ENCODE data around the gene HAUS8. TPM values are rescaled to one million over a fixed set of nuclear protein-coding genes. Genes with fewer than 3 reads are reported as not detected.
"Not testable (repeated sequence)": the region's sequence is repeated elsewhere in the genome, so short reads cannot be mapped to it uniquely, and the experiment has no call there.

The HAUS8 gene
- total RNA-seq, 2 experiments from 2014 or later, result 50.7 to 51.7 TPM

DNA sequence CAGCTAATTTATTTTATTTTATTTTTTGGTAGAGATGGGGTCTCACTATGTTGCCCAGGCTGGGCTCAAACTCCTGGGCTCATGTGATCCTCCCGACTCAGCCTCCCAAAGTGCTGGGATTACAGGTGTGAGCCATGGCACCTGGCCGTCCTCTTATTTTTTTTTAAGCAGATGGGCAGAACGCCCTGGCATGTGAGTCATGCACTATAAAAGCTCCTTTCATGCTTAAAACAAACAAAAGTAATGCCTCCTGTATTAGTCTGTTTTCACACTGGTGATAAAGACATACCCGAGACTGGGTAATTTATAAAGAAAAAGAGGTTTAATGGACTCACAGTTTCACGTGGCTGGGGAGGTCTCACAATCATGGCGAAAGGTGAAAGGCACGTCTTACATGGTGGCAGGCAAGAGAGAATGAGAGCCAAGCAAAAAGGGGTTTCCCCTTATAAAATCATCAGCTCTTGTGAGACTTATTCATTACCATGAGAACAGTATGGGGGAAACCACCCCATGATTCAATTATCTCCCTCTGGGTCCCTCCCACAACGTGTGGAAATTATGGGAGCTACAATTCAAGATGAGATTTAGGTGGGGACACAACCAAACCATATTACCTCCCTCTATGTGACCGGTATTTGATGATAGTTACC, 60.9 kb downstream of the HAUS8 start:
- not testable (repeated sequence) for ATAC-seq (ENCODE audit: low read depth)

DNA sequence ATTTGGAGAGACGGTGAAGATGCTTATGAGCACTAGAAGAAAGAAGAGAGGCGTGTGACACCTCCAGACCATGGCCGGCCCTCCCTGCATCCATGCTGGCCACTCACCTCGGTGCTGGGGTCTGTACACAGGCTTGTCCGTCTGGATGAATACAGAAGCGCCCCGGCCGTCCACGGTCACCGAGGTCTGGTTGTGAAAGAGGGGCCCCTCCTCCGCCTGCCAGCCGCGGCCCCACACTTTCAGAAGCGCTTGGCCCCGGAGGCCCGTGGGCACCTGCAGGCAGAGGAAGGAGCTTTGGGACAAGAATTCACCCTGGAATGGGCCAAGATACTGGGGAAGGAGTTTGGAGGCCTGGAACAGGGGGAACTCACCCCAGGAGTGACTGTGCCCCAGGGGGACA, 63.8 kb downstream of the HAUS8 start:
- POLR2A ChIA-PET, result no interaction called here
- ATAC-seq (ENCODE audit: low read depth) (no peak), DNase-seq (no peak)
- no peaks in the 10 kb centered on the region for H3K27me3 Mint-ChIP-seq
- H3K4me3 Mint-ChIP-seq, result no peak overlapping the region
- no peaks in the 10 kb centered on the region for H3K4me1 Mint-ChIP-seq
- no peaks in the 10 kb centered on the region for H3K9me3 Mint-ChIP-seq
- no peak overlapping the region for H3K27ac Mint-ChIP-seq
- H3K36me3 Mint-ChIP-seq, result no peaks in the 10 kb centered on the region

More for the DNA sequence above, 60.9 kb downstream of the HAUS8 start:
- H3K36me3 Mint-ChIP-seq, DNase-seq, H3K27me3 Mint-ChIP-seq, H3K4me1 Mint-ChIP-seq, H3K9me3 Mint-ChIP-seq, H3K27ac Mint-ChIP-seq, H3K4me3 Mint-ChIP-seq, POLR2A ChIA-PET: not testable (repeated sequence)

DNA sequence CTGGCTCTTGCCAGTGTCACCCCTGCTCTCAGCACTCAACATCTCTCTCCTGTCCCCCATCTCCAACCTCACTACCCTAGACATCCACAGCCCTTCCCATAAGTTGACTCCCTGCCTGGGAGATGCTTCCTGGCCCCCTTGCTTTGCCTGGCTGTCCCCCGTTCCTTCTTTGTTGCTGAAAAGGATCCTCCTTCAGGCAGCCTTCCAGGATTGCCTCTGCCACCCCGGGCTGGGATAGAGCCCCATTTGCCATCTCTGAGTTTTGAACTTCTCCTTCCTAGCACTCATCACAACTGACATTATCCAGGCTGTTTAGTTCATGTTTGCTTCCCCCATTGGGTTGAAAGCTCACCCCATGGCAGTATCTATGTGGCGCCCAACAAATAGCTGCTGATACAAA, 68.7 kb downstream of the HAUS8 start:
- H3K4me1 Mint-ChIP-seq, result peaks cover 3% of the 10 kb centered on the region
- no peak for DNase-seq
- H3K9me3 Mint-ChIP-seq, result no peaks in the 10 kb centered on the region
- no peak overlapping the region for H3K4me3 Mint-ChIP-seq
- no peak for ATAC-seq (ENCODE audit: low read depth)
- POLR2A ChIA-PET, result no interaction called here
- H3K36me3 Mint-ChIP-seq, result no peaks in the 10 kb centered on the region
- H3K27me3 Mint-ChIP-seq, result no peaks in the 10 kb centered on the region
- no peak overlapping the region for H3K27ac Mint-ChIP-seq

DNA sequence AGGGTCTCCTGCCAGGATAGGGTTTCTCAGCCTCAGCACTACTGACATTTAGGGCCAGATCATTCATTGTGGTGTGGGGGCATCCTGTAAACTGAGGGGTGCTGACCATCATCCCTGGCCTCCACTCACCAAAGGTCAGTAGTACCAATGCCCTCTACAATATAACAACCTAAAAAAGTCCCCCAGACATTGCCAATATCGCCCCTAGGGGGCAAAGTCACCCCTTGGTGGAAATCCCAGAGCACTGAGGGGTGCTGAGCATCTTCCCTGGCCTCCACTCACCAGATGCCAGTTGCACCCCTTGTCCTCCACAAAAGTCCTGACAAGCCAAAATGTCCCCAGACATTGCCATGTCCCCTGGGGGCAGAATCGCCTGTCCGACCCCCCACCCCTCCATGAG, 70.3 kb downstream of the HAUS8 start:
- Mint-ChIP-seq H3K4me3 (no peak overlapping the region), H3K27me3 (no peaks in the 10 kb centered on the region), H3K4me1 (peaks cover 6% of the 10 kb centered on the region), H3K9me3 (no peaks in the 10 kb centered on the region), H3K27ac (no peak overlapping the region), H3K36me3 (no peaks in the 10 kb centered on the region)
- ATAC-seq (ENCODE audit: low read depth) (no peak), DNase-seq (no peak)
- POLR2A ChIA-PET, result no interaction called here

DNA sequence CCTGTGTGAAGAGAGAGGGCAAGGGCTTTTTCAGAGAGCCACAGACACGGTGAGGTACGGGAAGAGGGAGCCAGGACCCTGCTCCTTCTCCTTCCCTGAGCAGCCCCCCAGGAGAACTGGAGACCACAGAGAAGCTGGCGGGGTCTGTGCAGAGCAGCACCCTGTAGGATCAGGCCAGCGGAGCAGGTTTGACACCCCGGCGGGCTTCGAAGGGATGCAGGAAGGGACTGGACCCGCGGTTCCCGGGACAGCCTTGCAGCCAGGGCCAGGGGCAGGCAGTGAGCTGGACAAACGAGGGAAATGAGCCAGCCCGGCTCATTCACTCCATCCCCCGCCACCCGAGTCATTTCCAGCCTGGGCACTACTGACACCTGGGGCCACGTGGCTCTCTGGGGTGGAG, 70.9 kb downstream of the HAUS8 start:
- Mint-ChIP-seq H3K9me3 (no peaks in the 10 kb centered on the region), H3K27me3 (no peaks in the 10 kb centered on the region), H3K27ac (no peak overlapping the region), H3K4me1 (peaks cover 6% of the 10 kb centered on the region), H3K36me3 (no peaks in the 10 kb centered on the region), H3K4me3 (no peak overlapping the region)
- POLR2A ChIA-PET, result no interaction called here
- ATAC-seq (ENCODE audit: low read depth) (no peak), DNase-seq (no peak)

DNA sequence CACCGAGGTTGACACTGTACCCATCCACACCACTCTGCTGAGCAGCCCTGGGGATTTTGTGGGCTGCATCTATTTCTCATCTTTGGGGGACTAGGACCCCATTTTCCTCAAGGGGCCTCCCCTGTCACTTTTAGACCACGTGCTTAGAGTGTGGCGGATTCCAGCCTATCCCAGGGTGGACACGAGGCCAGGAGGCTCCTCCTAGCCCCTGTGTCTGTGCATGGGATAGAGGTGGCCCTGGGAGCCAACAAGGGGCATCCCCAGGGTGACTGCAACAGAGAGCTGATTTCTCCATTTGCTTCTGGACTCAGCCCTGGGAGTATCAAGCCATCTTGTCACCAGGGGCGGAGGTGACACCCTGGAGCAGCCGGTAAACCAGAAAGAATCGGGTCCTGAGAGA, 72.8 kb downstream of the HAUS8 start:
- Mint-ChIP-seq H3K36me3 (peaks cover 2% of the 10 kb centered on the region), H3K27me3 (no peaks in the 10 kb centered on the region), H3K9me3 (peaks cover 6% of the 10 kb centered on the region), H3K4me3 (no peak overlapping the region), H3K4me1 (peaks cover 6% of the 10 kb centered on the region), H3K27ac (no peak overlapping the region)
- ATAC-seq (ENCODE audit: low read depth), result no peak
- DNase-seq, result no peak
- POLR2A ChIA-PET, result no interaction called here

DNA sequence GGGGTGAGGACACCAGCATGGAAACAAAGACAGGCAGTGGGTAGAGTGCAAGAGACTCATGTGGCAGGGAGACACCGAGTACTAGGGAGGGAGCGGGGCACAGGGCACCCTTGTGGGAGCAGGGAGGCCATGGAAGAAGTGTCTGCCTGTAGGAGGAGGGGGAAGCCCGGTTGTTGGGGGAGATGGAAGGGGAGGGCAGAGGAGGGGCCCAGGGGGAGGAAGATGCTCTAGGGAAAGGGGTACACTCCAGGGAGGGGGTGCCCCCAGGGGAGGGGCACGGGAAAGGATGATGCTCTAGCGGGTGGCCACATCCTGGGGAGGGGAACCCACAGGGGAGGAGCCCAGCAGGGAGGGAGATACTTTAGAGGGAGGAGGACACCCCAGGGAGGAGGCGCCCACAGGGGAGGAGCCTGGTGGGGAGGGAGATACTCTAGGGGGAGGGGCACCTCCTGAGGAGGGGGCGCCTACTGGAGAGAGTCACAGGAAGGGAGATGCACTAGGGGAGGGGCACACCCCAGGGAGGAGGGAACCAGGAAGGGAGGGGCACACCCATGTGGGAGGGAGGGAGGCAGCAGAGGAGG, 73.6 kb downstream of the HAUS8 start:
- no peaks in the 10 kb centered on the region for H3K27me3 Mint-ChIP-seq
- H3K4me1 Mint-ChIP-seq, result peaks cover 6% of the 10 kb centered on the region
- peak; percentile 91 for ATAC-seq (ENCODE audit: low read depth)
- peaks cover 2% of the 10 kb centered on the region for H3K36me3 Mint-ChIP-seq
- peak; percentile 78 for DNase-seq
- H3K9me3 Mint-ChIP-seq, result peaks cover 6% of the 10 kb centered on the region
- peak overlapping the region; percentile 67 for H3K4me3 Mint-ChIP-seq
- H3K27ac Mint-ChIP-seq, result peak overlapping the region; percentile 90
- POLR2A ChIA-PET, result no interaction called here

Other genes starting within 250 kb of the HAUS8 start
- 10 to 100 TPM; 49.3 to 50.3 TPM for gene SIN3B, start 246.1 kb downstream of the HAUS8 start, total RNA-seq
- gene F2RL3, start 186.5 kb downstream of the HAUS8 start, total RNA-seq, result under 1 TPM; 0.14 to 0.17 TPM
- under 1 TPM; 0.42 to 0.68 TPM for gene CPAMD8, start 48.6 kb downstream of the HAUS8 start, total RNA-seq
- gene MYO9B, start 325 bp upstream of the HAUS8 start, total RNA-seq, result 100 to 1,000 TPM; 275 to 285 TPM
- 10 to 100 TPM; 30.1 to 31.8 TPM for gene USE1, start 139.9 kb upstream of the HAUS8 start, total RNA-seq
- gene OCEL1, start 150.8 kb upstream of the HAUS8 start, total RNA-seq, result 10 to 100 TPM; 31.8 to 39.0 TPM
- gene NR2F6, start 170.5 kb upstream of the HAUS8 start, total RNA-seq, result 1 to 10 TPM; 2.3 to 3.0 TPM
- gene USHBP1, start 189.3 kb upstream of the HAUS8 start, total RNA-seq, result not detected
- 100 to 1,000 TPM; 104 to 112 TPM for gene BABAM1, start 192.0 kb upstream of the HAUS8 start, total RNA-seq
- 1 to 10 TPM; 5.7 to 5.8 TPM for gene ANKLE1, start 206.4 kb upstream of the HAUS8 start, total RNA-seq
- gene ABHD8, start 228.0 kb upstream of the HAUS8 start, total RNA-seq, result 10 to 100 TPM; 12.4 to 12.9 TPM
- 10 to 100 TPM; 88.0 to 92.8 TPM for gene MRPL34, start 230.4 kb upstream of the HAUS8 start, total RNA-seq
- gene DDA1, start 234.1 kb upstream of the HAUS8 start, total RNA-seq, result 10 to 100 TPM; 44.1 to 46.7 TPM

Measured in activated naive CD8-positive, alpha-beta T cell treated with anti-CD3 and anti-CD28 coated beads, Interleukin-2, amount 10 ng/mL, durations not matched to agents 7 days and 5 days (primary cell).